Suprapubic skin (tissue), 4 donors: Measurements from ENCODE around the gene DNAH2.

Source experiments
- EP300 ChIP-seq: sonication (generic); formaldehyde crosslinking; IDR thresholded peaks from one replicate; pipeline ENCODE4 v1.6.1; 2017; ENCODE audit warnings: antibody characterized with exemption
- POLR2A ChIP-seq, 2 donors: fragments of 450-650 bp; IDR thresholded peaks; one replicate each; pipeline ENCODE4 v1.6.1; 2017; ENCODE audit warnings: antibody characterized with exemption in 2 of 2, mild to moderate bottlenecking in 2 of 2, moderate library complexity in 2 of 2
- POLR2AphosphoS5 ChIP-seq, 3 donors: sonication (generic); formaldehyde crosslinking; IDR thresholded peaks; one replicate each; pipeline ENCODE4 v1.6.1; 2017; ENCODE audit warnings: antibody characterized with exemption in 3 of 3
- TF ChIP-seq, protein P1 (sequence below), 2 donors: fragments of 200-600 bp in 1 of 2; fragments of 450-650 bp in 1 of 2; sonication (generic) in 1 of 2; IDR thresholded peaks; one replicate each; pipeline ENCODE4 v1.5.1; 2016 to 2019; ENCODE audit warnings: antibody characterized with exemption in 2 of 2, mild to moderate bottlenecking in 1 of 2, moderate library complexity in 1 of 2

GRCh38 chr17:7833011-7833794 lies 115.7 kb downstream of the DNAH2 start:
- TF ChIP-seq, protein P1, sequence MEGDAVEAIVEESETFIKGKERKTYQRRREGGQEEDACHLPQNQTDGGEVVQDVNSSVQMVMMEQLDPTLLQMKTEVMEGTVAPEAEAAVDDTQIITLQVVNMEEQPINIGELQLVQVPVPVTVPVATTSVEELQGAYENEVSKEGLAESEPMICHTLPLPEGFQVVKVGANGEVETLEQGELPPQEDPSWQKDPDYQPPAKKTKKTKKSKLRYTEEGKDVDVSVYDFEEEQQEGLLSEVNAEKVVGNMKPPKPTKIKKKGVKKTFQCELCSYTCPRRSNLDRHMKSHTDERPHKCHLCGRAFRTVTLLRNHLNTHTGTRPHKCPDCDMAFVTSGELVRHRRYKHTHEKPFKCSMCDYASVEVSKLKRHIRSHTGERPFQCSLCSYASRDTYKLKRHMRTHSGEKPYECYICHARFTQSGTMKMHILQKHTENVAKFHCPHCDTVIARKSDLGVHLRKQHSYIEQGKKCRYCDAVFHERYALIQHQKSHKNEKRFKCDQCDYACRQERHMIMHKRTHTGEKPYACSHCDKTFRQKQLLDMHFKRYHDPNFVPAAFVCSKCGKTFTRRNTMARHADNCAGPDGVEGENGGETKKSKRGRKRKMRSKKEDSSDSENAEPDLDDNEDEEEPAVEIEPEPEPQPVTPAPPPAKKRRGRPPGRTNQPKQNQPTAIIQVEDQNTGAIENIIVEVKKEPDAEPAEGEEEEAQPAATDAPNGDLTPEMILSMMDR (IDR thresholded peaks at IDR 0.05): no peak
- TF ChIP-seq POLR2AphosphoS5 (IDR thresholded peaks at IDR 0.05) (no peak), POLR2A (IDR thresholded peaks at IDR 0.05) (no peak), EP300 (no peak)
